A549 treated with GW870086 at 1 μM for 4 hours (cell line): ENCODE results near the gene SOCS4. TPM values are rescaled to one million over a fixed set of nuclear protein-coding genes. Genes with fewer than 3 reads are reported as not detected.

Experiments
- total RNA-seq: library from RNA; stranded (reverse); fragments of 200-300 nt; extraction: Qiagen RNA extraction; gene quantifications from 5 replicates; pipeline ENCODE4 v1.2.3, GENCODE V29; 2022; ENCODE audit warnings: low read depth

SOCS4 gene, protein sequence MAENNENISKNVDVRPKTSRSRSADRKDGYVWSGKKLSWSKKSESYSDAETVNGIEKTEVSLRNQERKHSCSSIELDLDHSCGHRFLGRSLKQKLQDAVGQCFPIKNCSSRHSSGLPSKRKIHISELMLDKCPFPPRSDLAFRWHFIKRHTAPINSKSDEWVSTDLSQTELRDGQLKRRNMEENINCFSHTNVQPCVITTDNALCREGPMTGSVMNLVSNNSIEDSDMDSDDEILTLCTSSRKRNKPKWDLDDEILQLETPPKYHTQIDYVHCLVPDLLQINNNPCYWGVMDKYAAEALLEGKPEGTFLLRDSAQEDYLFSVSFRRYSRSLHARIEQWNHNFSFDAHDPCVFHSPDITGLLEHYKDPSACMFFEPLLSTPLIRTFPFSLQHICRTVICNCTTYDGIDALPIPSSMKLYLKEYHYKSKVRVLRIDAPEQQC
- 7.4 to 10.3 TPM (median 9.4 TPM) in 5 replicates for total RNA-seq

DNA sequence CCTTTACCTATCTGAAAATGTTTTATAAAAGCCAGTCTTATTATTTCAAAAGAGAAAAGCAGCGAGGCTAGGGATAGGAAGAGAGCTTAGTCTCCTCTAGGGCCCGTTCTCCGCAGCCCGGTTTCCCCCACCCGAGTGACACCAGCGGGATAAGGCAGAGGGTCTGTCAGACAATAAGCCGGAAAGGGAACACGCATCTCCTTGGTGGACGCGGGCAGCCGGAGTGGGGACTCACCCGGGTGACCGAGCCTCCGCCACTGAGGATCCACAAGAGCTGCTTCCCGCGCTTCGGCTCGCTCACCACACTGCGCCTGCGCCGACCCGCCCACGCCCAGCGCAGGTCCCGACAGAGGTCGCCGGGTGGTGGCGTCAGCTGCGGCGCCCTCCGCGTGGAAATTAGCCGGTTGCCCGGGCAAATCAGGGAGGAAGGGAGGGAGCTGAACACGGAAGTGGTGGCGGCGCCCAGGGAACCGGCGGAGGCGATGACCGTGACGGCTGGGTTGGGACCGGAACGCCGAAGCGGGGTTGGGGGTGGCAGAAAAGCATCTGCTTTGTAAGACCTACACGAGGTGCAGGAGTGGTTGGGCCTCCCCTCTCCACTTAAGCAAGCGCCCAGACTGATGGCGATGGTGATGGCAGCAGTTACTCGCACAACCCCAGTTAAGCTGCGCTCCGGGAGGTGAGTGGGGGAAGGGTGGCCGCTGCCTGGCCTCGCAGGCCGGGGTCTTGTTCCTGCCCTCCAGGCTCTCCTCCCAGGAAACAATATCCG, at the start of gene SOCS4, which contains the start of gene WDHD1:
Gene SOCS4 (plus strand): TSS at position 444 of the 769 bp plus-strand sequence. CDS start 15,806 bp downstream, outside the sequence.
Gene WDHD1 (minus strand): TSS at position 307 of the 769 bp plus-strand sequence. CDS start 312 bp downstream, outside the sequence.

DNA sequence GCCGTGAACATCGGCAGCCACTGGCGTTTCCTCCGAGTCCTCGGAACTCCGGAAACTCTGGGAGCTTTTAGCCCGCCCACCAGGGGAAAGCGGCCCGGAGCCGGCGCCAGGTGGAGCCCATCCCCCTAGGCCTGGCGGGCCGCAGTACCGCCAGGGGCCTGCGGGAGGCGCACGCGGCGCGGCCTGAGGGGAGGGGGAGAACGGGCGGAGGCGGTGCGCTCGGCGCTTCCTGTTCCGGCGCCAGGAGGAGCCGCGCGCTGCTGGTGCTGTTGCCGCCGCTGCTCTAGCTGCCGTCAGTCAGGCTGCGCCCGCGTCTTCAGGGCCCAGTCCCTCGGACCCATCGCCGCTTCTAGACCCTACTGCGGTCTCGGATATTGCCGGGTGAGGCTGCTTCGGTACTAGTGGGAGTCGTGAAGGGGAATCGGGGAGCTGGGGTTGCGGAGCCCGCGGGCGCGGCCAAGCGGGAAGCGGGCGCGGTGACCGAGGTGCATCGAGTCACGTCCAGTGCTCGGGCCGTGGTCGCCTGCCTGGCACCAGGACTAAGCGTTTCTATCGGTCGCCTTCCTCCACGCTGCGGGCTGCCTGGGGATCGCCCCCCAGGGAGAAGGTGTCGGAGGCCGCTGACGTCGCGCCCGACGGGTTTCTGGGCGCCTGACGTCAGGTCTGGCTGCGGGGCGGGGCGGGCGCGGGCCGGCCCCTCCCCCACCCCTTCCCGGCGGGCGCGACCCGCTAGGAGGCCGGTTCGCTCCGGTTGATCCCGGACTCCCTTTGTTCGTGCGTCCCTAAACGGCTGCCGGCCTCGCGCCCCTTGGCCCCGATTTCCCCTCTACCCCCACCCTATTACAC, 24.6 kb downstream of the SOCS4 start, which contains the start of gene MAPK1IP1L:
Gene MAPK1IP1L (plus strand): TSS at position 225 of the 846 bp plus-strand sequence. CDS start 10,037 bp downstream, outside the sequence.

Other genes starting within 250 kb of the SOCS4 start
- gene GCH1, start 124.4 kb upstream of the SOCS4 start, total RNA-seq = 2.7 to 4.5 TPM (median 3.9 TPM) in 5 replicates
- gene WDHD1, start 137 bp upstream of the SOCS4 start, total RNA-seq = 9.2 to 13.7 TPM (median 11.0 TPM) in 5 replicates
- gene MAPK1IP1L, start 24.4 kb downstream of the SOCS4 start, total RNA-seq = 95.9 to 110 TPM (median 105 TPM) in 5 replicates
- 166 to 192 TPM (median 170 TPM) in 5 replicates for gene LGALS3, start 102.0 kb downstream of the SOCS4 start, total RNA-seq
- gene DLGAP5, start 164.3 kb downstream of the SOCS4 start, total RNA-seq = 24.6 to 38.0 TPM (median 31.4 TPM) in 5 replicates
- gene FBXO34, start 244.2 kb downstream of the SOCS4 start, total RNA-seq = 10.9 to 15.9 TPM (median 15.0 TPM) in 5 replicates